H9 (cell line): ENCODE measurements around the gene ETV4. TPM values are rescaled to one million over a fixed set of nuclear protein-coding genes. Genes with fewer than 3 reads are reported as not detected.

ENCODE experiments used
- DNase-seq: peaks from one replicate; pipeline ENCODE4 v3.0.0-alpha.2; 2017
- H2AFZ ChIP-seq: one replicate; pipeline ENCODE4 v1.6.1; 2013; ENCODE audit warnings: mild to moderate bottlenecking, low read length, control low read depth, moderate library complexity
- H2AK5ac ChIP-seq: 2 replicates; pipeline ENCODE4 v1.6.1; 2013; ENCODE audit warnings: low read length, control low read depth, mixed read lengths; ENCODE audit not compliant: insufficient read length
- H2BK120ac ChIP-seq: one replicate; pipeline ENCODE4 v1.6.1; 2013; ENCODE audit warnings: low read depth, mild to moderate bottlenecking, low read length, control low read depth, inconsistent platforms; ENCODE audit not compliant: poor library complexity, severe bottlenecking
- H2BK12ac ChIP-seq: 2 replicates; pipeline ENCODE4 v1.6.1; 2013; ENCODE audit warnings: low read length, control low read depth, mixed read lengths, low read depth; ENCODE audit not compliant: insufficient read length
- H2BK15ac ChIP-seq: 2 replicates; pipeline ENCODE4 v1.6.1; 2013; ENCODE audit warnings: low read depth, low read length, control low read depth
- H2BK20ac ChIP-seq: one replicate; pipeline ENCODE4 v1.6.1; 2013; ENCODE audit warnings: low read depth, mild to moderate bottlenecking, low read length, control low read depth, inconsistent platforms; ENCODE audit not compliant: poor library complexity, severe bottlenecking
- H2BK5ac ChIP-seq: 2 replicates; pipeline ENCODE4 v1.6.1; 2013; ENCODE audit warnings: low read length, control low read depth, mixed read lengths; ENCODE audit not compliant: insufficient read length
- H3K14ac ChIP-seq: 2 replicates; pipeline ENCODE4 v1.6.1; 2013; ENCODE audit warnings: low read length, control low read depth; ENCODE audit not compliant: insufficient read depth
- H3K18ac ChIP-seq: 2 replicates; pipeline ENCODE4 v1.6.1; 2013; ENCODE audit warnings: low read depth, mild to moderate bottlenecking, mixed read lengths, low read length, control low read depth; ENCODE audit not compliant: insufficient read length
- H3K23ac ChIP-seq: 2 replicates; pipeline ENCODE4 v1.6.1; 2013; ENCODE audit warnings: low read length, control low read depth, mixed read lengths, low read depth; ENCODE audit not compliant: insufficient read length
- H3K23me2 ChIP-seq: 2 replicates; pipeline ENCODE4 v1.6.1; 2013; ENCODE audit warnings: low read depth, mild to moderate bottlenecking, mixed read lengths, low read length, control low read depth; ENCODE audit not compliant: insufficient read length, poor library complexity, severe bottlenecking
- H3K27ac ChIP-seq: 2 replicates; pipeline ENCODE4 v1.5.1; 2013; ENCODE audit warnings: low read length, control low read depth, mixed read lengths, low read depth; ENCODE audit not compliant: insufficient read length
- H3K27me3 ChIP-seq: 2 replicates; pipeline ENCODE4 v1.6.1; 2013; ENCODE audit warnings: low read length, control low read depth, inconsistent platforms; ENCODE audit not compliant: insufficient read depth
- H3K4ac ChIP-seq: 2 replicates; pipeline ENCODE4 v1.6.1; 2013; ENCODE audit warnings: low read depth, mild to moderate bottlenecking, control low read depth, inconsistent platforms, low read length, moderate library complexity
- H3K4me1 ChIP-seq: 2 replicates; pipeline ENCODE4 v1.6.1; 2013; ENCODE audit warnings: low read length, control low read depth, inconsistent platforms; ENCODE audit not compliant: insufficient read depth
- H3K4me2 ChIP-seq: 2 replicates; pipeline ENCODE4 v1.6.1; 2013; ENCODE audit warnings: low read length, control low read depth, mixed read lengths; ENCODE audit not compliant: insufficient read length, insufficient read depth
- H3K56ac ChIP-seq: 2 replicates; pipeline ENCODE4 v1.6.1; 2013; ENCODE audit warnings: low read depth, mild to moderate bottlenecking, mixed read lengths, low read length, control low read depth; ENCODE audit not compliant: insufficient read length
- H3K79me1 ChIP-seq: 2 replicates; pipeline ENCODE4 v1.6.1; 2013; ENCODE audit warnings: low read depth, mild to moderate bottlenecking, moderate library complexity, low read length, control low read depth, inconsistent platforms; ENCODE audit not compliant: insufficient read depth, poor library complexity, severe bottlenecking
- H3K79me2 ChIP-seq: 2 replicates; pipeline ENCODE4 v1.6.1; 2013; ENCODE audit warnings: low read length, control low read depth, inconsistent platforms; ENCODE audit not compliant: insufficient read depth
- H3K9ac ChIP-seq: 2 replicates; pipeline ENCODE4 v1.6.1; 2013; ENCODE audit warnings: low read length, control low read depth, mixed read lengths; ENCODE audit not compliant: insufficient read length; ENCODE audit errors: extremely low read depth
- H3K9me3 ChIP-seq: one replicate; pipeline ENCODE4 v1.6.1; 2013; ENCODE audit warnings: low read depth, low read length, inconsistent platforms; ENCODE audit not compliant: control insufficient read depth
- H3T11ph ChIP-seq: one replicate; pipeline ENCODE4 v1.6.1; 2013; ENCODE audit warnings: mild to moderate bottlenecking, low read length, control low read depth, inconsistent platforms
- H4K20me1 ChIP-seq: one replicate; pipeline ENCODE4 v1.6.1; 2013; ENCODE audit not compliant: control insufficient read depth, insufficient read length, insufficient read depth
- H4K5ac ChIP-seq: 2 replicates; pipeline ENCODE4 v1.6.1; 2013; ENCODE audit warnings: low read depth, mild to moderate bottlenecking, mixed read lengths, low read length, control low read depth; ENCODE audit not compliant: insufficient read length
- H4K8ac ChIP-seq: replicated peaks from 2 replicates; pipeline ENCODE4 v1.6.1; 2013; ENCODE audit warnings: low read length, control low read depth, mixed read lengths, low read depth; ENCODE audit not compliant: insufficient read length
- H4K91ac ChIP-seq: 2 replicates; pipeline ENCODE4 v1.6.1; 2013; ENCODE audit warnings: low read depth, mild to moderate bottlenecking, moderate library complexity, mixed read lengths, low read length, control low read depth; ENCODE audit not compliant: insufficient read length
- H3K27ac Mint-ChIP-seq, 3 experiments: 2 replicates in 2 of 3; 3 replicates in 1 of 3; pipeline ENCODE4 v1.8.0; 2020 to 2021; ENCODE audit warnings: mixed read lengths in 3 of 3, mild to moderate bottlenecking in 1 of 3, moderate library complexity in 1 of 3
- H3K27me3 Mint-ChIP-seq: 2 replicates; pipeline ENCODE4 v1.8.0; 2021; ENCODE audit warnings: low read depth, mild to moderate bottlenecking, moderate library complexity, mixed read lengths
- H3K36me3 Mint-ChIP-seq, 3 experiments: 2 replicates in 2 of 3; 3 replicates in 1 of 3; pipeline ENCODE4 v1.8.0; 2020 to 2021; ENCODE audit warnings: low read depth in 3 of 3, mixed read lengths in 3 of 3; ENCODE audit not compliant: insufficient read depth in 1 of 3
- H3K4me1 Mint-ChIP-seq, 2 experiments: 2 replicates each; pipeline ENCODE4 v1.8.0; 2020; ENCODE audit warnings: mixed read lengths in 2 of 2
- H3K4me3 Mint-ChIP-seq, 2 experiments: 2 replicates in 1 of 2; 3 replicates in 1 of 2; pipeline ENCODE4 v1.8.0; 2020 to 2021; ENCODE audit warnings: mild to moderate bottlenecking in 2 of 2, mixed read lengths in 2 of 2, moderate library complexity in 1 of 2
- H3K9me3 Mint-ChIP-seq, 2 experiments: 2 replicates in 1 of 2; 3 replicates in 1 of 2; pipeline ENCODE4 v1.8.0; 2020; ENCODE audit warnings: mild to moderate bottlenecking in 2 of 2, mixed read lengths in 2 of 2, moderate library complexity in 1 of 2
- WGBS: extraction: QIAGEN DNeasy Blood & Tissue Kit; methylation state at CpG from one replicate; pipeline ENCODE4 v1.1.7; 2013; ENCODE audit warnings: missing lambda C conversion rate, low lambda C conversion rate, mixed read lengths; ENCODE audit not compliant: insufficient read length; ENCODE audit errors: extremely low coverage; 5-methylcytosine and 5-hydroxymethylcytosine counted together
- long read RNA-seq: library from polyadenylated mRNA; unstranded; transcript quantifications from one replicate; pipeline ENCODE4 v2.0.0, GENCODE V29; 2020
- total RNA-seq: library from RNA; stranded (reverse); gene quantifications from 2 replicates; pipeline ENCODE4 v1.2.1, GENCODE V29; 2021
- TF ChIP-seq, protein P1 (sequence below): fragments of 200-600 bp; sonication (generic); conservative IDR thresholded peaks from 3 replicates; pipeline ENCODE4 v1.8.0; 2021; ENCODE audit warnings: antibody characterized with exemption, mild to moderate bottlenecking

The ETV4 gene
- total RNA-seq = 74.4 and 78.4 TPM in 2 replicates
- long read RNA-seq, transcript ETV4-202 (12 exons, 2,182 nt) = major isoform, 76 of 366 reads
- long read RNA-seq, transcript ETV4-211 (13 exons, 1,727 nt) = minor isoform, 18 of 366 reads
- long read RNA-seq, transcript ETV4-208 (5 exons, 917 nt) = minor isoform, 5 of 366 reads
- long read RNA-seq, transcript ETV4-205 (12 exons, 1,775 nt) = minor isoform, 5 of 366 reads
- long read RNA-seq, partial matches to known transcripts = 173 of 366 reads
- long read RNA-seq, other reads (novel, unspliced or antisense) = 81 of 366 reads

DNA sequence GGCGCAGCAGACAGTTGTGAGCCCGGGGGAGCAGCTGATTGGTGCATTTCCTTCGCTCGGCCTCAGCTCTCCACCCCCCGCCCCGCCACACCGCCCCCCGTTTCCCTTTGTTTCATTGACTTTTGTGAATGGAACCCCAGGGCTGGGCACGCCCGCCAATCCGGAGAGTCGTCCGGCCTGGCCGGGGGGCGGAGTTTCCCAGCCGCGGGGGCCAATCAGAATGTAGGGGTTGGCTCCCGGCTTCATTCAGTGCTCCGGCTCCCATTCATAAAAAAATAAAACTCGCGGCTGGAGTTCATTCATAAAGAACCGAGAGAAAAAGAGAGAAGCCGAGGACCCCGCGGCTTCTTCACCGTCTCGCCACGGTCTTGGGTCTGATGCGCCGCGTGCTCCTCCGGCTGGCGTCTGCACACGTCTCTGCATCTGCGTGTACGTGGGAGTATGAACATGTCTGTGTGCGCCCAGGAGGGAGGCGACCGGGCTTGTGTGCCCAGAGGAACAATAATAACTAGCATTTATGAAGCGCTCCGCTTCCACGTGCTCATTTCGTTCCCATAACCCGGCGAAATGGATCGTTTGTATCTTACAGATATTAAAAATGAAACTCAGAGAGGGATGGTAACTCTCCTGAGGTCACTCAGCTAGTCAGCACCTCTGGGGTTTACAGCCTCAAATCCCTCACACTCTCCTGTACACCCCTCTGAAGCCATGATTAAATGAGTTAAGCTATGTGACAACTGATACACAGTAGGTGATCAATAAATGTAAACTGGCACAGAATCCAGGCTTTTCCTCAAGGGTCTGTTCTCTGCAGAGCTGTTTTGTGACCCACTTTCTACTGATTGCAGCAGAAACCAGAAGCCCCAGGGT, at the start of gene ETV4:
ETV4 (minus strand) TSS at position 22 of the 870 bp plus-strand sequence. CDS start 723 bp downstream, outside the sequence.
- peak within 1 kb of the TSS in 1 of 3 experiments; percentile 99; a peak in 4 of 7 replicates for H3K27ac Mint-ChIP-seq
- TF ChIP-seq, protein P1, sequence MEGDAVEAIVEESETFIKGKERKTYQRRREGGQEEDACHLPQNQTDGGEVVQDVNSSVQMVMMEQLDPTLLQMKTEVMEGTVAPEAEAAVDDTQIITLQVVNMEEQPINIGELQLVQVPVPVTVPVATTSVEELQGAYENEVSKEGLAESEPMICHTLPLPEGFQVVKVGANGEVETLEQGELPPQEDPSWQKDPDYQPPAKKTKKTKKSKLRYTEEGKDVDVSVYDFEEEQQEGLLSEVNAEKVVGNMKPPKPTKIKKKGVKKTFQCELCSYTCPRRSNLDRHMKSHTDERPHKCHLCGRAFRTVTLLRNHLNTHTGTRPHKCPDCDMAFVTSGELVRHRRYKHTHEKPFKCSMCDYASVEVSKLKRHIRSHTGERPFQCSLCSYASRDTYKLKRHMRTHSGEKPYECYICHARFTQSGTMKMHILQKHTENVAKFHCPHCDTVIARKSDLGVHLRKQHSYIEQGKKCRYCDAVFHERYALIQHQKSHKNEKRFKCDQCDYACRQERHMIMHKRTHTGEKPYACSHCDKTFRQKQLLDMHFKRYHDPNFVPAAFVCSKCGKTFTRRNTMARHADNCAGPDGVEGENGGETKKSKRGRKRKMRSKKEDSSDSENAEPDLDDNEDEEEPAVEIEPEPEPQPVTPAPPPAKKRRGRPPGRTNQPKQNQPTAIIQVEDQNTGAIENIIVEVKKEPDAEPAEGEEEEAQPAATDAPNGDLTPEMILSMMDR = no peak
- Histone ChIP-seq H2AK5ac (no peak within 1 kb of the TSS), H2BK20ac (no peak within 1 kb of the TSS), H3K27ac (peak within 1 kb of the TSS; percentile 67), H2AFZ (no peak within 1 kb of the TSS), H3K9ac (peak within 1 kb of the TSS; percentile 66), H3K79me2 (peaks cover 14% of the 10 kb centered on the region; the same call in 1 of the 2 replicates), H4K5ac (no peak within 1 kb of the TSS), H3K56ac (no peak within 1 kb of the TSS), H3K79me1 (no peaks in the 10 kb centered on the region), H3T11ph (no peak within 1 kb of the TSS), H3K27me3 (no peaks in the 10 kb centered on the region), H4K91ac (no peak within 1 kb of the TSS), H3K18ac (peak within 1 kb of the TSS; percentile 6), H3K9me3 (no peaks in the 10 kb centered on the region), H3K4me2 (peak within 1 kb of the TSS; percentile 89), H4K8ac (no peak within 1 kb of the TSS), H3K4me1 (peaks cover 19% of the 10 kb centered on the region; the same call in 1 of the 2 replicates), H3K14ac (peak within 1 kb of the TSS; percentile 3), H3K23me2 (peaks cover 16% of the 10 kb centered on the region), H2BK15ac (no peak within 1 kb of the TSS), H4K20me1 (no peaks in the 10 kb centered on the region), H3K23ac (no peak within 1 kb of the TSS), H3K4ac (no peak within 1 kb of the TSS), H2BK120ac (no peak within 1 kb of the TSS), H2BK12ac (no peak within 1 kb of the TSS), H2BK5ac (no peak within 1 kb of the TSS)
- peaks cover 62 to 64% of the 10 kb centered on the region in 2 experiments for H3K4me1 Mint-ChIP-seq
- peak; percentile 99 for DNase-seq
- H3K9me3 Mint-ChIP-seq = peaks cover 0 to 3% of the 10 kb centered on the region in 2 experiments; a peak in 3 of 5 replicates
- WGBS = no CpG with 5 or more reads among the region's 46 CpGs
- peak within 1 kb of the TSS; percentile 85 to 99 for H3K4me3 Mint-ChIP-seq
- H3K36me3 Mint-ChIP-seq = peaks cover 0 to 7% (median 4%) of the 10 kb centered on the region in 3 experiments; a peak in 5 of 7 replicates
- peaks cover 45% of the 10 kb centered on the region for H3K27me3 Mint-ChIP-seq
